AG04449 (cell line): ENCODE data around the gene SRP9.
"Not testable (repeated sequence)": the region's sequence is repeated elsewhere in the genome, so short reads cannot be mapped to it uniquely, and the experiment has no call there.

Experiments
- CTCF ChIA-PET: fragments of 350-600 bp; formaldehyde crosslinking; extraction: SDS; loops from one replicate; lab custom pipeline; 2021; ENCODE audit warnings: antibody characterized with exemption; lab: Yijun Ruan, JAX
- POLR2A ChIA-PET: fragments of 400-600, 350-600 bp; formaldehyde crosslinking; extraction: SDS; loops from one replicate; lab custom pipeline; 2020; ENCODE audit warnings: antibody characterized with exemption, inconsistent platforms; lab: Yijun Ruan, JAX
- DNase-seq: peaks from one replicate; pipeline ENCODE4 v3.0.0-alpha.2; 2010; ENCODE audit warnings: low read depth, low spot score
- H3K4me3 ChIP-seq: 2 replicates; pipeline ENCODE4 v1.5.1; 2011; ENCODE audit warnings: low read depth, mild to moderate bottlenecking, control low read depth, low read length
- TF ChIP-seq, protein P1 (sequence below): IDR thresholded peaks from one replicate; pipeline ENCODE4 v1.5.1; 2011; ENCODE audit warnings: mild to moderate bottlenecking, moderate library complexity, low read length, control low read depth, inconsistent platforms; ENCODE audit not compliant: insufficient read depth; ENCODE audit errors: missing control alignments

The SRP9 gene

DNA sequence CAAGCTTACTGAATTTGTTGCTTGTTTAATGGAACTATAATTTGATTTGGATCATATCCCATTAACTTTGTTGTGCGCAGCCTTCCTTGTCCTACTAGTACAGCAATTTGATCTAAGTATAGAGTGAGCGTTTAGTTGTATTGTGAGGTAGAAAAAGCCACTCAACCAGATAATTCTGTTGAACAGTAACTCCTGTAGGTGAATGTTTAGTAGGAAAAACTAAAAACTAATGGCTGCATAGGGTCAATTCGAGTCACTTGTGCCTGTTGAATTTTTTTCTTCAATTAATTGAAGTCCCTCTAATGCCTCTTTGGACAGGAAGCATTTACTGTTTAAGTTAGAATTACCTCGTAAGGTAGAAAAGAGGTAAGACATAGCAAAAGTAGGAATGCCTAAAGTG, 17.3 kb downstream of the SRP9 start:
- no peak for DNase-seq
- TF ChIP-seq, protein P1, sequence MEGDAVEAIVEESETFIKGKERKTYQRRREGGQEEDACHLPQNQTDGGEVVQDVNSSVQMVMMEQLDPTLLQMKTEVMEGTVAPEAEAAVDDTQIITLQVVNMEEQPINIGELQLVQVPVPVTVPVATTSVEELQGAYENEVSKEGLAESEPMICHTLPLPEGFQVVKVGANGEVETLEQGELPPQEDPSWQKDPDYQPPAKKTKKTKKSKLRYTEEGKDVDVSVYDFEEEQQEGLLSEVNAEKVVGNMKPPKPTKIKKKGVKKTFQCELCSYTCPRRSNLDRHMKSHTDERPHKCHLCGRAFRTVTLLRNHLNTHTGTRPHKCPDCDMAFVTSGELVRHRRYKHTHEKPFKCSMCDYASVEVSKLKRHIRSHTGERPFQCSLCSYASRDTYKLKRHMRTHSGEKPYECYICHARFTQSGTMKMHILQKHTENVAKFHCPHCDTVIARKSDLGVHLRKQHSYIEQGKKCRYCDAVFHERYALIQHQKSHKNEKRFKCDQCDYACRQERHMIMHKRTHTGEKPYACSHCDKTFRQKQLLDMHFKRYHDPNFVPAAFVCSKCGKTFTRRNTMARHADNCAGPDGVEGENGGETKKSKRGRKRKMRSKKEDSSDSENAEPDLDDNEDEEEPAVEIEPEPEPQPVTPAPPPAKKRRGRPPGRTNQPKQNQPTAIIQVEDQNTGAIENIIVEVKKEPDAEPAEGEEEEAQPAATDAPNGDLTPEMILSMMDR = no peak
- no peak overlapping the region for H3K4me3 ChIP-seq
- ChIA-PET CTCF (no interaction called here), POLR2A (no interaction called here)

DNA sequence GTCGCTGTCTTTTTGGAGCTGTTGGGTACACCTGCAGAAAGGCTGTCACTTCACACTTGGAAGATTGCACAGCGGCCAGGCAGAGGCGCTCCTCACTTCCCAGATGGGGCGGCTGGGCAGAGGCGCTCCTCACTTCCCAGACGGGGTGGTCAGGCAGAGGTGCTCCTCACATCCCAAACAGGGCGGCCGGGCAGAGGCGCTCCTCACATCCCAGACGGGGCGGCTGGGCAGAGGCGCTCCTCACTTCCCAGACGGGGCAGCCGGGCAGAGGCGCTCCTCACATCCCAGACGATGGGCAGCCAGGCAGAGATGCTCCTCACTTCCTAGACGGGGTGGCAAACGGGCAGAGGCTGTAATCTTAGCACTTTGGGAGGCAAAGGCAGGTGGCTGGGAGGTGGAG, 18.5 kb downstream of the SRP9 start:
- DNase-seq, H3K4me3 ChIP-seq, CTCF ChIA-PET, POLR2A ChIA-PET: not testable (repeated sequence)

DNA sequence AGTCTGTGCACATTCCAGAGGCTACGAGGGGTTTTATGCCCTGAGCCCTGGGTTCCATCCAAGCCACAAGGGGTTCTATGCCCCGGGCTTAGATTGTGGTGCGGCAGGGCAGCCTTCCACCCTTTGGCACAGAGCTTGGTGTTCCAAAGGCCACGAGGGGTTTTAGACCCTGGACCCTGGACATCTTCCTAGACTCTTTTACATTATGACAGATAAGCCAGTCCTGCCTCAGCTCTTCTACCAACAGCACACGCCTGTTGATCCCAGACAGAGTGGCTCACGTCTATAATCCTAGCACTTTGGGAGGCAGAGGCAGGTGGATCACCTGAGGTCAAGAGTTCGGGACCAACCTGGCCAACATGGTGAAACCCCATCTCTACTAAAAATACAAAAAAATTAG, 23.5 kb downstream of the SRP9 start:
- POLR2A ChIA-PET, DNase-seq, H3K4me3 ChIP-seq: not testable (repeated sequence)
- CTCF ChIA-PET = interaction anchor here (0.9 to 1.5 kb wide), 2 partner anchors 10 to 12 kb away, joined by 3 read pairs; no protein-coding TSS in a partner anchor

DNA sequence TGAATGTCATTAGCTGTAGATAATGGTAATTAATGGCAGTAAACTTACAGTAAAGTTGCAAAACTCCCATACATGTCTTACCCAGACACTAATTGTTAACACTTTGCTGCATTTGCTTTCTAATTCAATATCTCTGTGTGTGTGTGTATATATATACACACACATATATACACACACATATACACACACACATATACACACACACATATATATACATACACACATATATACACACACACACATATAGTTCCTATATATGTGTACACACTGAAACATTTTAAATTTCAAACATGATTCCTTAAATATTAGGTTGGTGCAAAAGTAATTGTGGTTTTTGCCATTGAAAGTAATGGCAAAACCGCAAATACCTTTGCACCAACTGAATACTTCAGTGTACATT, 28.6 kb downstream of the SRP9 start:
- no peak for DNase-seq
- H3K4me3 ChIP-seq = no peak overlapping the region
- ChIA-PET POLR2A (interaction anchor here (0.6 kb wide), 1 partner anchor 12 kb away, joined by 5 read pairs; no protein-coding TSS in a partner anchor), CTCF (interaction anchor here (0.9 kb wide), 1 partner anchor 34 kb away, joined by 3 read pairs; no protein-coding TSS in a partner anchor)
- TF ChIP-seq, protein P1 = no peak

DNA sequence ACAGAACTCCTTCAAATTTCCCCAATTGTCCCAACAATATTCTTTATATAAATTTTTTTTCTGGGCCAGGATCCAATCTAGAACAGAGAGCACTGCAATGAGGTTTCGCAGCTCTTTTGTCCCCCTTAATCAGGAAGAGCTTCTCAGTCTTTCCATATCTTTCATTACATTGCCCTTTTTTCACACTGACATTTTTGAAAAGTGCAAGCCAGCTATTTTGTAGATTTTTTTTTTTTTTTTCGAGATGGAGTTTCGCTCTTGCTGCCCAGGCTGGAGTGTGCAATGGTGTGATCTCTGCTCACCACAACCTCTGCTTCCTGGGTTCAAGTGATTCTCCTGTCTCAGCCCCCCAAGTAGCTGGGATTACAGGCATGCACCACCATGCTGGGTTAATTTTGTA, 29.1 kb downstream of the SRP9 start:
- not testable (repeated sequence) for H3K4me3 ChIP-seq, DNase-seq
- CTCF ChIA-PET = interaction anchor here (0.9 kb wide), 1 partner anchor 35 kb away, joined by 3 read pairs; no protein-coding TSS in a partner anchor
- POLR2A ChIA-PET = interaction anchor here (0.6 kb wide), 1 partner anchor 12 kb away, joined by 5 read pairs; no protein-coding TSS in a partner anchor

DNA sequence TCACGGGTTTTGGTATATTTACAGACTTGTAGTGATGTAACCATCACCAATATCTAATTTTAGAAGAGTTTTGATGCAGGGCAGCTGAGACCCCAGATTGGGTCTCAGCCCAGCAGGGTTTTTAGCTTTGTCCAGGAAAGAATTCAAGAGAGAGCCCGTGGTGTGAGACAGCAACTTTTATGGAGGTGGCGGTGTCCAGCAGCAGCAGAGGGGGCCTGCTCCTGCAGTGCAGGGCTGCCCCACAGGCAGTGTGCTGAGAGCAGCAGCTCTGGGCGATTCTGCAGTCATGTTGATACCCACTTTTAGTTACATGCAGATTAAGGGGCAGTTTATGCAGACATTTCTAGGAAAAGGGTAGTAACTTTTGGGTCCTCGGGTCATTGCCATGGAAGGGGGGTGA, 30.5 kb downstream of the SRP9 start:
- TF ChIP-seq, protein P1 = no peak
- DNase-seq = no peak
- CTCF ChIA-PET = interaction anchor here (1.1 to 1.7 kb wide), 3 partner anchors 10 to 333 kb away, joined by 3 to 5 read pairs (median 4); no protein-coding TSS in a partner anchor
- no peak overlapping the region for H3K4me3 ChIP-seq
- POLR2A ChIA-PET = no interaction called here

DNA sequence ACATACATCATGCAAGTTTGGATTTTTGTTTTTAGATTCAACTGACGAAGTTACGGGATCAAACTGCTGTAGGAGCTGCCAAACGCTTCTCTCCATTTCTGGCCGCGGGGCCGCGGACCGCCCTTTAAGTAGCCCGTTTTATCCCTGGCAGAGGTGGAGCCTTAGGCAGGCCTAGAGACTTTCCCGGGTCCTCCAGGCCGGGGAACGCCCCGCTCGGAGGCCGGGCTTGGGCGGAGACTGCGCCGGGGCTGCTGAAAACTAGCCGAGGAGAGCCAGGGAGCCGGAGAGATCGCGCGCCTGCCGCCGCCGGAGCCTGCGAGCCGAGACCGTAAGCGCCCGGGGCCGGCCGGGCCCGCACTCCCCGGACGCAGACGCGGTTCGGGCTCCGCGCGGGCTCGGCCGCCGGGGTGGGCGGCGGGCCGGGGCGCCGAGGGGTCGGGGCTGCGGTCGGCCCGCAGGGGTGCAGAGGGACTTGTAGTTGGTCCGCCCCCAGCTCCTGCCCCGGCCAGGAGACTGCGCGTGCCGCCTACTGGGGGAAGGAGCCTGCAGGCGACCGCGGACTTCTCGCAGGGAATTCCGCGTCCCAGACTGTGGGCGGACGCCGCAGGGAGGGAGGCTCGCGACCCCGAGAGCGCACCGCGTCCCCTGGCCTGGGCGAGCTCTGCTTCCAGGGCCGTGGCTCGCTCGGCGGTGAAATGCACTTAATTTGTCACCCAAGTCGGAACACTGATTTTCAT, 32.4 kb downstream of the SRP9 start, which contains the start of gene EPHX1:
EPHX1 (plus strand) TSS at position 283 of the 737 bp plus-strand sequence. CDS start 18,606 bp downstream, outside the sequence.
- peak within 1 kb of the TSS; percentile 75 for H3K4me3 ChIP-seq
- TF ChIP-seq, protein P1 = peak; percentile 77
- DNase-seq = peak; percentile 29
- POLR2A ChIA-PET = interaction anchor here (0.5 to 0.6 kb wide), 2 partner anchors 18 to 50 kb away, joined by 3 read pairs; no protein-coding TSS in a partner anchor
- CTCF ChIA-PET = interaction anchor here (0.8 to 3.4 kb wide), 7 partner anchors 7 to 335 kb away, joined by 3 to 14 read pairs (median 5); partner anchors contain the start of gene SRP9

DNA sequence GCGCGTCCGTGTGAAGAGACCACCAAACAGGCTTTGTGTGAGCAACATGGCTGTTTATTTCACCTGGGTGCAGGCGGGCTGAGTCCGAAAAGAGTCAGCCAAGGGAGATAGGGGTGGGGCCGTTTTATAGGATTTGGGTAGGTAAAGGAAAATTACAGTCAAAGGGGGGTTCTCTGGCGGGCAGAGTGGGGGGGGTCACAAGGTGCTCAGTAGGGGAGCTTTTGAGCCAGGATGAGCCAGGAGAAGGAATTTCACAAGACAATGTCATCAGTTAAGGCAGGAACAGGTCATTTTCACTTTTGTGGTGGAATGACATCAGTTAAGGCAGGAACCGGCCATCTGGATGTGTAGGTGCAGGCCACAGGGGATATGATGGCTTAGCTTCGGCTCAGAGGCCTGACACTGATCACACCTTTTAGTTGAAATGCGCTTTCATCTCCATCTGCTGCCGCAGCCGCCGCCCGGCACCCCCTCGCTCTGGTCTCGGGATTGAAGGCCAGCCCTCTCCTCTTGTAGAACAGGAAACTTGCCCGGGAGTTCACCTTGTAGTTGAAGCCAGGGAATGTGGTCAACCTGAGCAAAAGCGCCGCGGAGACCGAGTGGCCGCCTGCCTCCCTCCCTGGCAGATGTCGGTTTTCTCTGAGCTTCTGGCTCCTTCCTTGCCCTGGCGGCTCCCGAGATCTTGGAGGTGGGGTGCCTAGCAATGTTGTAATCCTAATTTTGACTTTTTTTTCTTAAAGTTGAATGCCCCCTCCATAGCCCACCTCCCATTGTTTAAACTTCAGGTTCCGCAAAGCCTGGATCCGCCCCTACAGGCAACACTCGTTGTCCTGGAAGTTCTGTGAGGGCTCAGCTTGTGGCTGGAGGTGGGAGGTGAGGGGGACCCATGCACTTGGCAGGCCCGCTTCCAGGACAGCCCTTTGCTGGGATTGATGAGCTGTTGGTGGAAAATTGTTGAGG, 33.2 kb downstream of the SRP9 start:
- ChIA-PET CTCF (interaction anchor here (0.6 to 3.4 kb wide), 11 partner anchors 8 to 336 kb away, joined by 3 to 14 read pairs (median 5); partner anchors contain the start of gene SRP9), POLR2A (interaction anchor here (0.5 kb wide), 1 partner anchor 19 kb away, joined by 3 read pairs; no protein-coding TSS in a partner anchor)
- not testable (repeated sequence) for DNase-seq
- peak overlapping the region; percentile 75 for H3K4me3 ChIP-seq
